H1 (cell line): Measurements from ENCODE around the gene TRIP11. TPM values are rescaled to one million over a fixed set of nuclear protein-coding genes. Genes with fewer than 3 reads are reported as not detected.

Experiments used
- CTCF ChIA-PET: fragments of 300-600 bp; sonication (Branson Sonifier 250); formaldehyde crosslinking; loops from one replicate; lab custom pipeline; 2021; ENCODE audit not compliant: partially characterized antibody; lab: Charles Lee
- POLR2A ChIA-PET: fragments of 300-600 bp; sonication (Branson Sonifier 250); formaldehyde crosslinking; loops from one replicate; lab custom pipeline; 2021; ENCODE audit warnings: inconsistent platforms; ENCODE audit not compliant: partially characterized antibody; lab: Charles Lee
- DNase-seq, 2 experiments: peaks; one replicate each; pipeline versions ENCODE4 v3.0.0 to v3.0.0-alpha.2; 2010 to 2022; ENCODE audit warnings: low spot score in 2 of 2, low read depth in 1 of 2, mixed read lengths in 1 of 2
- FAIRE-seq: peaks from 2 replicates; lab custom pipeline; 2011; peaks lifted over from hg19 to GRCh38; lab: Jason Lieb, UNC
- H2AFZ ChIP-seq: 2 replicates; pipeline ENCODE4 v1.8.1; 2012; ENCODE audit warnings: low read length, inconsistent platforms
- H2AK5ac ChIP-seq: 2 replicates; pipeline ENCODE4 v1.6.1; 2013; ENCODE audit warnings: low read depth, low read length
- H2BK120ac ChIP-seq: replicated peaks from 2 replicates; pipeline ENCODE3; 2013; ENCODE audit warnings: low read depth, low read length, inconsistent platforms
- H2BK12ac ChIP-seq: 2 replicates; pipeline ENCODE4 v1.6.1; 2013; ENCODE audit warnings: low read depth, low read length
- H2BK15ac ChIP-seq: 2 replicates; pipeline ENCODE4 v1.6.1; 2013; ENCODE audit warnings: low read length
- H2BK20ac ChIP-seq: 2 replicates; pipeline ENCODE4 v1.6.1; 2013; ENCODE audit warnings: low read length
- H2BK5ac ChIP-seq: 2 replicates; pipeline ENCODE4 v1.6.1; 2013; ENCODE audit warnings: low read depth, low read length
- H3K14ac ChIP-seq: 2 replicates; pipeline ENCODE4 v1.6.1; 2013; ENCODE audit warnings: inconsistent platforms; ENCODE audit not compliant: insufficient read length
- H3K18ac ChIP-seq: 2 replicates; pipeline ENCODE4 v1.6.1; 2013; ENCODE audit warnings: low read length; ENCODE audit errors: extremely low read depth
- H3K23ac ChIP-seq: 2 replicates; pipeline ENCODE4 v1.6.1; 2013; ENCODE audit warnings: inconsistent platforms; ENCODE audit not compliant: insufficient read length
- H3K23me2 ChIP-seq: 2 replicates; pipeline ENCODE4 v1.6.1; 2013; ENCODE audit warnings: low read depth, low read length
- H3K27ac ChIP-seq: 2 replicates; pipeline ENCODE4 v1.6.1; 2011; ENCODE audit warnings: low read depth, low read length, inconsistent platforms
- H3K27me3 ChIP-seq, 4 experiments: replicated peaks in 1 of 4; 1 replicate in 1 of 4; 2 replicates in 3 of 4; pipeline versions ENCODE4 v1.6.1 to v1.8.1; 2011 to 2013; ENCODE audit warnings: low read length in 3 of 4, mild to moderate bottlenecking in 3 of 4, inconsistent platforms in 2 of 4, mixed read lengths in 2 of 4, moderate library complexity in 1 of 4; ENCODE audit not compliant: control insufficient read depth in 3 of 4, insufficient read depth in 3 of 4; ENCODE audit errors: extremely low read depth in 1 of 4
- H3K36me3 ChIP-seq, 4 experiments: 2 replicates each; pipeline versions ENCODE4 v1.6.1 to v1.8.1; 2011 to 2013; ENCODE audit warnings: mild to moderate bottlenecking in 4 of 4, low read length in 3 of 4, moderate library complexity in 2 of 4, control low read depth in 1 of 4, inconsistent platforms in 1 of 4; ENCODE audit not compliant: insufficient read depth in 4 of 4, control insufficient read depth in 2 of 4
- H3K4ac ChIP-seq: replicated peaks from 2 replicates; pipeline ENCODE3; 2013; ENCODE audit warnings: low read length, low read depth, mixed read lengths, inconsistent platforms; ENCODE audit not compliant: insufficient read length
- H3K4me1 ChIP-seq, 4 experiments: replicated peaks in 1 of 4; 1 replicate in 1 of 4; 2 replicates in 3 of 4; pipeline versions ENCODE4 v1.6.1 to v1.8.1; 2011 to 2013; ENCODE audit warnings: low read length in 3 of 4, inconsistent platforms in 2 of 4, mixed read lengths in 1 of 4; ENCODE audit not compliant: insufficient read depth in 4 of 4, control insufficient read depth in 3 of 4
- H3K4me2 ChIP-seq, 2 experiments: 2 replicates each; pipeline versions ENCODE4 v1.6.1 to v1.8.1; 2011 to 2013; ENCODE audit warnings: low read depth in 2 of 2, low read length in 2 of 2, control low read depth in 1 of 2, inconsistent platforms in 1 of 2, mild to moderate bottlenecking in 1 of 2; ENCODE audit not compliant: insufficient read depth in 1 of 2
- H3K4me3 ChIP-seq, 4 experiments: fragments of 200-600, 300-600 bp in 1 of 4; sonication (generic), shearing (Covaris generic), sonication (Bioruptor Twin) in 1 of 4; 2 replicates each; pipeline versions ENCODE4 v1.5.1 to v1.8.1; 2011 to 2016; ENCODE audit warnings: low read length in 4 of 4, low read depth in 3 of 4, control low read depth in 2 of 4, inconsistent platforms in 2 of 4, mild to moderate bottlenecking in 2 of 4, mixed read lengths in 1 of 4, moderate library complexity in 1 of 4; ENCODE audit not compliant: insufficient read depth in 2 of 4; ENCODE audit errors: extremely low read depth in 1 of 4
- H3K56ac ChIP-seq: replicated peaks from 2 replicates; pipeline ENCODE3; 2013; ENCODE audit warnings: low read depth, mild to moderate bottlenecking, mixed read lengths, low read length, inconsistent platforms; ENCODE audit not compliant: insufficient read length
- H3K79me1 ChIP-seq: 2 replicates; pipeline ENCODE4 v1.6.1; 2013; ENCODE audit warnings: low read depth, low read length, control low read depth
- H3K79me2 ChIP-seq, 2 experiments: 2 replicates each; pipeline versions ENCODE4 v1.6.1 to v1.8.1; 2012 to 2013; ENCODE audit warnings: low read length in 2 of 2, mild to moderate bottlenecking in 2 of 2, inconsistent platforms in 1 of 2; ENCODE audit not compliant: insufficient read depth in 2 of 2, control insufficient read depth in 1 of 2
- H3K9ac ChIP-seq, 4 experiments: replicated peaks in 1 of 4; 1 replicate in 1 of 4; 2 replicates in 3 of 4; pipeline versions ENCODE4 v1.6.1 to v1.8.1; 2011 to 2013; ENCODE audit warnings: low read depth in 3 of 4, low read length in 3 of 4, control low read depth in 2 of 4, mild to moderate bottlenecking in 2 of 4, moderate library complexity in 2 of 4, inconsistent platforms in 1 of 4; ENCODE audit errors: extremely low read depth in 1 of 4
- H3K9me3 ChIP-seq, 2 experiments: 2 replicates each; pipeline versions ENCODE4 v1.6.1 to v1.8.1; 2012 to 2013; ENCODE audit warnings: mild to moderate bottlenecking in 2 of 2, moderate library complexity in 2 of 2, control low read depth in 1 of 2, inconsistent platforms in 1 of 2, low read depth in 1 of 2, low read length in 1 of 2, mixed read lengths in 1 of 2; ENCODE audit not compliant: insufficient read depth in 2 of 2
- H4K20me1 ChIP-seq, 2 experiments: replicated peaks in 1 of 2; 2 replicates each; pipeline versions ENCODE3 to v1.8.1; 2011 to 2013; ENCODE audit warnings: inconsistent platforms in 2 of 2, low read length in 2 of 2, mild to moderate bottlenecking in 1 of 2; ENCODE audit not compliant: insufficient read depth in 2 of 2, control insufficient read depth in 1 of 2
- H4K5ac ChIP-seq: 2 replicates; pipeline ENCODE4 v1.6.1; 2013; ENCODE audit warnings: low read length, low read depth, mixed read lengths, inconsistent platforms; ENCODE audit not compliant: insufficient read length
- H4K8ac ChIP-seq: 2 replicates; pipeline ENCODE4 v1.8.0; 2013; ENCODE audit warnings: mild to moderate bottlenecking, moderate library complexity, low read length, inconsistent platforms; ENCODE audit not compliant: insufficient read depth; ENCODE audit errors: extremely low read depth
- H4K91ac ChIP-seq: replicated peaks from 2 replicates; pipeline ENCODE3; 2013; ENCODE audit warnings: low read length, mixed read lengths, inconsistent platforms; ENCODE audit not compliant: insufficient read length
- TBP ChIP-seq: IDR thresholded peaks from 2 replicates; pipeline ENCODE4 v1.6.1; 2011; ENCODE audit warnings: low read depth, low read length, improper control_type of control experiment
- WGBS, 2 experiments: shearing (Covaris generic) in 1 of 2; methylation state at CpG; one replicate each; pipeline versions ENCODE4 v1.1.6 to v1.1.7; 2013 to 2015; ENCODE audit warnings: low lambda C conversion rate in 2 of 2, mixed read lengths in 2 of 2, inconsistent platforms in 1 of 2, low coverage in 1 of 2, missing lambda C conversion rate in 1 of 2; ENCODE audit not compliant: insufficient replicate concordance in 2 of 2, insufficient coverage in 1 of 2, insufficient read length in 1 of 2; ENCODE audit errors: extremely low coverage in 1 of 2, missing lambda C conversion rate in 1 of 2; 5-methylcytosine and 5-hydroxymethylcytosine counted together
- polyA plus RNA-seq, 7 experiments: library from polyadenylated mRNA; depleted of rRNA in 3 of 7; stranded (reverse) in 5 of 7; unstranded in 2 of 7; fragments of >200 nt in 5 of 7; fragments of 200-250 nt in 2 of 7; gene quantifications; 1 replicate in 5 of 7; 2 replicates in 1 of 7; 4 replicates in 1 of 7; pipeline versions ENCODE4 v1.2.1 to v1.2.3, GENCODE V29; 2011 to 2013; ENCODE audit warnings: missing spikeins in 2 of 7, mixed read lengths in 2 of 7
- total RNA-seq: library from RNA; stranded (reverse); fragmentation: NEBNext Ultra II Directional; extraction: Animal tissue kit (Norgen Biotek cat#: 25700); gene quantifications from 2 replicates; pipeline ENCODE4 v1.2.1, GENCODE V29; 2021

TRIP11 gene
- total and polyA plus RNA-seq, 2 of the 8 experiments (the other 6 are each of a cell fraction or from before 2014, with no cell fraction given) = 3.3 to 30.4 TPM

DNA sequence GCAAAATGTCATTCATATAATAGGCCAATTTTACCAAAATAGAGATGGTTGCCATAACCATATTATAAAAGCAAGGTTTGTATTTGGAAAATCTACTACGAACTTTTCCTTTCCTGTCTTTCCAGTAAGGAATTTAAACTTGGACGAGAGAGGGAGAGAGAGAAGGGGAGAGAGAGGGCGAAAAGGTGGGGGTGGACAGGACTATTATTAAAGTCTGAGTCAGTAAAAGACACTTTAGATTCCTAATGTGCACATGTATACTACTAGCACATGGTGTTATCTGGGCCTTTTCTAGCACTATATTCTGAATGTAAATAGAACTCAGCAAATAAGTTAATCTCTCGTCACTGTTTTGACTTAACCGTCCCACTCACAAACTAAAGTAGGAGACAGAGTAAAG is 62.0 kb downstream of the TRIP11 start:
- H2BK120ac ChIP-seq = no peak overlapping the region
- no peak overlapping the region for H3K4me2 ChIP-seq
- H3K27ac ChIP-seq = no peak overlapping the region
- no peaks in the 10 kb centered on the region for H4K20me1 ChIP-seq
- no peak overlapping the region for H4K91ac ChIP-seq
- H2BK20ac ChIP-seq = no peak overlapping the region
- no peak overlapping the region for H2AK5ac ChIP-seq
- H3K4me1 ChIP-seq = no peaks in the 10 kb centered on the region
- H2AFZ ChIP-seq = no peak overlapping the region
- no peaks in the 10 kb centered on the region for H3K79me2 ChIP-seq
- no peak overlapping the region for H4K8ac ChIP-seq
- H3K23me2 ChIP-seq = no peaks in the 10 kb centered on the region
- H3K4me3 ChIP-seq = no peak overlapping the region
- no peak overlapping the region for H2BK15ac ChIP-seq
- 93% methylated on average over 5 of the region's 5 CpGs; no CpG with 5 or more reads in 1 of the 2 experiments for WGBS, 2 experiments
- no peaks in the 10 kb centered on the region for H3K27me3 ChIP-seq
- no peak overlapping the region for H2BK5ac ChIP-seq
- no peak overlapping the region for H2BK12ac ChIP-seq
- no peak overlapping the region for H4K5ac ChIP-seq
- peaks cover 0 to 13% (median 3%) of the 10 kb centered on the region in 4 experiments; a peak in 5 of 8 replicates for H3K36me3 ChIP-seq
- no peak overlapping the region for H3K56ac ChIP-seq
- no peak overlapping the region for H3K14ac ChIP-seq
- H3K9ac ChIP-seq = no peak overlapping the region
- no peaks in the 10 kb centered on the region for H3K9me3 ChIP-seq
- no peak for TF ChIP-seq TBP
- no peak overlapping the region for H3K23ac ChIP-seq
- FAIRE-seq = no peak
- ChIA-PET CTCF (interaction anchor here (2.9 kb wide), 1 partner anchor 19 kb away, joined by 8 read pairs; no protein-coding TSS in a partner anchor), POLR2A (no interaction called here)
- no peaks in the 10 kb centered on the region for H3K79me1 ChIP-seq
- no peak overlapping the region for H3K4ac ChIP-seq
- no peak overlapping the region for H3K18ac ChIP-seq
- DNase-seq = no peak
